Measurements from ENCODE around the gene BEND6. TPM values are rescaled to one million over a fixed set of nuclear protein-coding genes. Genes with fewer than 3 reads are reported as not detected.

BEND6 gene
- total RNA-seq, 1 experiment from 2014 or later = 1.8 TPM

DNA sequence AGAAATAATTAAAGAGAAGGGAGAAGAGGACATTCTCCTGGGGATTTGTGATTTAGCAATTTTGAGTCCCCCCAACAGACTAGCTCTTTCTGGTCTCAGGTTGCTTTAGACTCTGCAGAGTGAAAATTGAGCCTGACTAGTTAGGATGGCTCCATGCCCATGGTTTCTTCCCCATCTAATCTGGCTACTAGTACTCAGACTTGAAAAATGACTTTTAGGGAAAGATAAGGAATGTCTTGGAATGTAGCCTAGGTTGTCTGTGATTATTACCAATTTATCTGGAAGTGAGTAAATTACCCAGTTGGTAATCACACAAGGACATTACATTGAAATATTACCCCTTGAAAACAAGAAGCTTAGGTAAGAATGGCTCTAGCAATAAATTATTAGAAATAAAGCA lies 4.2 kb downstream of the BEND6 start:
- intact Hi-C loops (cut with micrococcal nuclease; ENCODE audit: unreplicated experiment) = loop anchor here (5.0 to 10.0 kb wide), 2 partner anchors 57 to 356 kb away; partner anchors contain the start of gene PRIM2
- no peak overlapping the region for H3K27ac Mint-ChIP-seq (ENCODE audit: unreplicated experiment)
- TF ChIP-seq, protein P1, sequence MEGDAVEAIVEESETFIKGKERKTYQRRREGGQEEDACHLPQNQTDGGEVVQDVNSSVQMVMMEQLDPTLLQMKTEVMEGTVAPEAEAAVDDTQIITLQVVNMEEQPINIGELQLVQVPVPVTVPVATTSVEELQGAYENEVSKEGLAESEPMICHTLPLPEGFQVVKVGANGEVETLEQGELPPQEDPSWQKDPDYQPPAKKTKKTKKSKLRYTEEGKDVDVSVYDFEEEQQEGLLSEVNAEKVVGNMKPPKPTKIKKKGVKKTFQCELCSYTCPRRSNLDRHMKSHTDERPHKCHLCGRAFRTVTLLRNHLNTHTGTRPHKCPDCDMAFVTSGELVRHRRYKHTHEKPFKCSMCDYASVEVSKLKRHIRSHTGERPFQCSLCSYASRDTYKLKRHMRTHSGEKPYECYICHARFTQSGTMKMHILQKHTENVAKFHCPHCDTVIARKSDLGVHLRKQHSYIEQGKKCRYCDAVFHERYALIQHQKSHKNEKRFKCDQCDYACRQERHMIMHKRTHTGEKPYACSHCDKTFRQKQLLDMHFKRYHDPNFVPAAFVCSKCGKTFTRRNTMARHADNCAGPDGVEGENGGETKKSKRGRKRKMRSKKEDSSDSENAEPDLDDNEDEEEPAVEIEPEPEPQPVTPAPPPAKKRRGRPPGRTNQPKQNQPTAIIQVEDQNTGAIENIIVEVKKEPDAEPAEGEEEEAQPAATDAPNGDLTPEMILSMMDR (IDR thresholded peaks at IDR 0.05; ENCODE audit: unreplicated experiment) = no peak
- H3K36me3 Mint-ChIP-seq (ENCODE audit: insufficient read depth, unreplicated experiment) = peaks cover 14% of the 10 kb centered on the region
- DNase-seq = no peak
- no peaks in the 10 kb centered on the region for H3K27me3 Mint-ChIP-seq (ENCODE audit: unreplicated experiment)
- CTCF ChIA-PET = no interaction called here
- no peaks in the 10 kb centered on the region for H3K4me1 Mint-ChIP-seq (ENCODE audit: low read depth, unreplicated experiment)
- no TSS peak for BruUV-seq (replicated peaks)
- no peaks in the 10 kb centered on the region for H3K9me3 Mint-ChIP-seq (ENCODE audit: low read depth, unreplicated experiment)
- no peak overlapping the region for H3K4me3 Mint-ChIP-seq (ENCODE audit: low read depth, unreplicated experiment)

DNA sequence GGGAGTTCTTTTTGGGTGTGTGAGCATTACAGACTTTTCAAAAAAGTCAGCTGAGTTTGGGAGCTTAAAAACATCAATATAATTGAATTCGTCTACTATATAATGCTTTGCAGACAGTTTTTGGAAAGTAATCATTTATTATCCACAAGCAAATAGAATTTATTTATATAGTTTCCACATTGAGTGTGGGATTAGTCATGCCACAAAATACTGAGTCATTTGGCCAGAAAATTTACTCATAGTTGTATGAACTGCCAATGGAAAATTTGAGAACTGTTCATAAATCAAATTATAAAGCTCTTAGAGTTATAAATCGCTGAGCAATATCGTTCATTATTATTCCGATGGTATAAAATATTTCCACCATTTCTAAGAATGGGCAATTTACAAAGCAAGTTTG lies 5.0 kb downstream of the BEND6 start:
- peaks cover 9% of the 10 kb centered on the region for H3K36me3 Mint-ChIP-seq (ENCODE audit: insufficient read depth, unreplicated experiment)
- no TSS peak for BruUV-seq (replicated peaks)
- DNase-seq = no peak
- CTCF ChIA-PET = interaction anchor here (1.2 to 2.1 kb wide), 2 partner anchors 55 to 57 kb away, joined by 3 to 9 read pairs; no protein-coding TSS in a partner anchor
- intact Hi-C loops (cut with micrococcal nuclease; ENCODE audit: unreplicated experiment) = loop anchor here (5.0 to 10.0 kb wide), 2 partner anchors 58 to 355 kb away; partner anchors contain the start of gene PRIM2
- no peaks in the 10 kb centered on the region for H3K4me1 Mint-ChIP-seq (ENCODE audit: low read depth, unreplicated experiment)
- TF ChIP-seq, protein P1 (IDR thresholded peaks at IDR 0.05; ENCODE audit: unreplicated experiment) = no peak
- H3K27me3 Mint-ChIP-seq (ENCODE audit: unreplicated experiment) = no peaks in the 10 kb centered on the region
- no peak overlapping the region for H3K4me3 Mint-ChIP-seq (ENCODE audit: low read depth, unreplicated experiment)
- H3K9me3 Mint-ChIP-seq (ENCODE audit: low read depth, unreplicated experiment) = no peaks in the 10 kb centered on the region
- H3K27ac Mint-ChIP-seq (ENCODE audit: unreplicated experiment) = no peak overlapping the region

DNA sequence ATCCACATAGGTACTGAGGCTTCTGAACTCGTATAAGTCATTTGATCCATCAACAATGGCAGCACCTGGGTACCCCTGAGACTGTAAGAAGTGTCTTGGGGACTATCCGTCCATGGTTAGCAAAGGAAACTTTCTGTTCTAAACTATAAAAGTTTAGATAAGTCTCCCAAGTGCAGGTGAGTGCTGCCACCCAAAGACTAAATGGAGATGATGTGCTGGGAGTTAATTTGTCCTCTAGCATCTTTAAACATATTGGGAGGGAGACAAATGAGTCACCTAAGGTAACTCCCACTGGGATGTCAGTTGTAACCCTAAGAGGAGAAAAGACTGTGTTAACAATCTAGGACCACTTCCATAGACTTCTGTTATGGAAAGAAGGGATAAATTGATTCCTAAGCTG lies 6.2 kb downstream of the BEND6 start:
- Mint-ChIP-seq H3K27ac (ENCODE audit: unreplicated experiment) (no peak overlapping the region), H3K27me3 (ENCODE audit: unreplicated experiment) (no peaks in the 10 kb centered on the region), H3K36me3 (ENCODE audit: insufficient read depth, unreplicated experiment) (no peaks in the 10 kb centered on the region), H3K4me1 (ENCODE audit: low read depth, unreplicated experiment) (no peaks in the 10 kb centered on the region), H3K4me3 (ENCODE audit: low read depth, unreplicated experiment) (no peak overlapping the region), H3K9me3 (ENCODE audit: low read depth, unreplicated experiment) (no peaks in the 10 kb centered on the region)
- TF ChIP-seq, protein P1 (IDR thresholded peaks at IDR 0.05; ENCODE audit: unreplicated experiment) = no peak
- no peak for DNase-seq
- no TSS peak for BruUV-seq (replicated peaks)
- CTCF ChIA-PET = interaction anchor here (1.2 to 2.1 kb wide), 2 partner anchors 57 to 58 kb away, joined by 3 to 9 read pairs; no protein-coding TSS in a partner anchor
- intact Hi-C loops (cut with micrococcal nuclease; ENCODE audit: unreplicated experiment) = no loop called here

DNA sequence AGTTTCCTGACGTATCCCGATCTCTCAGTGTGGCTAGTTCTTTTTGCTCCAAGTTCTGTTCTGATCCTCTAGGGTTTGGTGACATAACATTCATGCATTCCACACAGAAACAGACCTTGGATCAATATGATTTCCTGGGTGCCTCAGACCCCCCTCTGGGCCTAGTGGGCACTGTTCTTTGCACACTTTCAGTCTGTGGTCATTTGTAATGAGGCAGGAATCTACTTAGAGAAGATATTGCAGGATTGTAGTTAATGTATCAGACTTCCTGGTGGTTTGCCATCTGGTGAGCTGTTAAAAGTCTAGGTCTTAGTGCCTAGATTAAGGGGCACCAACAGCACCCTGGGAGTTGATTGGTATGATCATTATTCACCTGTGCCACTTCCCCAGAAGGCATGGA lies 7.5 kb downstream of the BEND6 start:
- BruUV-seq (replicated peaks) = no TSS peak
- intact Hi-C loops (cut with micrococcal nuclease; ENCODE audit: unreplicated experiment) = no loop called here
- Mint-ChIP-seq H3K27ac (ENCODE audit: unreplicated experiment) (no peak overlapping the region), H3K9me3 (ENCODE audit: low read depth, unreplicated experiment) (no peaks in the 10 kb centered on the region), H3K36me3 (ENCODE audit: insufficient read depth, unreplicated experiment) (no peaks in the 10 kb centered on the region), H3K4me1 (ENCODE audit: low read depth, unreplicated experiment) (no peaks in the 10 kb centered on the region), H3K4me3 (ENCODE audit: low read depth, unreplicated experiment) (no peak overlapping the region), H3K27me3 (ENCODE audit: unreplicated experiment) (no peaks in the 10 kb centered on the region)
- TF ChIP-seq, protein P1 (IDR thresholded peaks at IDR 0.05; ENCODE audit: unreplicated experiment) = no peak
- no peak for DNase-seq
- CTCF ChIA-PET = no interaction called here

All from Calu3 (cell line).